HUES64 (cell line): ENCODE data around the gene TFB2M.

ENCODE experiments used
- H3K27ac ChIP-seq: 2 replicates; pipeline ENCODE4 v1.7.0; 2013; ENCODE audit warnings: low read depth, low read length, inconsistent platforms
- H3K27me3 ChIP-seq: 2 replicates; pipeline ENCODE4 v1.6.1; 2013; ENCODE audit warnings: mild to moderate bottlenecking, low read length; ENCODE audit not compliant: insufficient read depth
- H3K36me3 ChIP-seq: 2 replicates; pipeline ENCODE4 v1.6.1; 2013; ENCODE audit warnings: mild to moderate bottlenecking, low read length; ENCODE audit not compliant: insufficient read depth
- H3K4me1 ChIP-seq: 2 replicates; pipeline ENCODE4 v1.6.1; 2013; ENCODE audit warnings: mild to moderate bottlenecking, low read length, moderate library complexity; ENCODE audit not compliant: insufficient read depth
- H3K4me3 ChIP-seq: 2 replicates; pipeline ENCODE4 v1.5.1; 2013; ENCODE audit warnings: mild to moderate bottlenecking, low read length, moderate library complexity
- H3K9ac ChIP-seq: 2 replicates; pipeline ENCODE4 v1.6.1; 2013; ENCODE audit warnings: mild to moderate bottlenecking, low read depth, low read length
- H3K9me3 ChIP-seq: 2 replicates; pipeline ENCODE4 v1.6.1; 2013; ENCODE audit warnings: low read depth, low read length; ENCODE audit not compliant: insufficient read depth
- WGBS: fragments of 150-250, 120-280 bp; methylation state at CpG from one replicate; pipeline ENCODE4 v1.1.7; 2013; ENCODE audit warnings: missing lambda C conversion rate; 5-methylcytosine and 5-hydroxymethylcytosine counted together

TFB2M gene

GRCh38 chr1:246512230-246512629, 53.8 kb downstream of the TFB2M start:
- Histone ChIP-seq H3K4me3 (no peak overlapping the region), H3K9me3 (peaks cover 24% of the 10 kb centered on the region), H3K27me3 (no peaks in the 10 kb centered on the region), H3K27ac (no peak overlapping the region), H3K36me3 (no peaks in the 10 kb centered on the region), H3K9ac (no peak overlapping the region), H3K4me1 (no peaks in the 10 kb centered on the region)
- 95% methylated on average over 7 of the region's 7 CpGs for WGBS

GRCh38 chr1:246511203-246511602, 54.9 kb downstream of the TFB2M start:
- 96% methylated on average over 7 of the region's 7 CpGs for WGBS
- H3K4me1 ChIP-seq = 0 out of 2 replicates have a peak, but pooled peaks cover 1% of the 10 kb centered on the region
- H3K27me3 ChIP-seq = peaks cover 5% of the 10 kb centered on the region; the same call in 1 of the 2 replicates
- H3K9me3 ChIP-seq = peaks cover 17% of the 10 kb centered on the region
- no peak overlapping the region for H3K4me3 ChIP-seq
- no peak overlapping the region for H3K9ac ChIP-seq
- H3K36me3 ChIP-seq = no peaks in the 10 kb centered on the region
- no peak overlapping the region for H3K27ac ChIP-seq

- H3K4me3 ChIP-seq = no peak overlapping the region
- WGBS = 84% methylated on average over 13 of the region's 13 CpGs
- no peak overlapping the region for H3K27ac ChIP-seq
- H3K36me3 ChIP-seq = no peaks in the 10 kb centered on the region
- H3K9ac ChIP-seq = no peak overlapping the region
- 0 out of 2 replicates have a peak, but pooled peaks cover 5% of the 10 kb centered on the region for H3K4me1 ChIP-seq
- H3K9me3 ChIP-seq = peaks cover 11% of the 10 kb centered on the region
- peaks cover 7% of the 10 kb centered on the region; the same call in 1 of the 2 replicates for H3K27me3 ChIP-seq
Measured at GRCh38 chr1:246510147-246511030, 55.7 kb downstream of the TFB2M start.

- 0 out of 2 replicates have a peak, but pooled peaks cover under 1% of the 10 kb centered on the region for H3K9me3 ChIP-seq
- H3K27me3 ChIP-seq = peaks cover 7% of the 10 kb centered on the region; the same call in 1 of the 2 replicates
- H3K4me3 ChIP-seq = no peak overlapping the region
- H3K4me1 ChIP-seq = 0 out of 2 replicates have a peak, but pooled peaks cover 5% of the 10 kb centered on the region
- no peaks in the 10 kb centered on the region for H3K36me3 ChIP-seq
- no peak overlapping the region for H3K9ac ChIP-seq
- H3K27ac ChIP-seq = no peak overlapping the region
- WGBS = 89% methylated on average over 26 of the region's 26 CpGs
Measured at GRCh38 chr1:246508897-246509688, 57.0 kb downstream of the TFB2M start.

GRCh38 chr1:246506674-246507481, 59.2 kb downstream of the TFB2M start, which contains the start of gene SMYD3:
Gene SMYD3, minus strand, starts transcription at chr1:246507279.
- Histone ChIP-seq H3K4me1 (0 out of 2 replicates have a peak, but pooled peaks cover 5% of the 10 kb centered on the region), H3K36me3 (no peaks in the 10 kb centered on the region), H3K27me3 (peaks cover 7% of the 10 kb centered on the region; the same call in 1 of the 2 replicates), H3K9me3 (no peaks in the 10 kb centered on the region), H3K9ac (peak within 1 kb of the TSS; percentile 58), H3K27ac (no peak within 1 kb of the TSS), H3K4me3 (peak within 1 kb of the TSS; percentile 86)
- under 1% methylated on average over 79 of the region's 79 CpGs for WGBS

GRCh38 chr1:246506367-246506673, 59.7 kb downstream of the TFB2M start:
- Histone ChIP-seq H3K4me1 (0 out of 2 replicates have a peak, but pooled peaks cover 5% of the 10 kb centered on the region), H3K36me3 (no peaks in the 10 kb centered on the region), H3K9ac (peak overlapping the region; percentile 58), H3K27ac (no peak overlapping the region), H3K9me3 (no peaks in the 10 kb centered on the region), H3K27me3 (peaks cover 7% of the 10 kb centered on the region; the same call in 1 of the 2 replicates), H3K4me3 (peak overlapping the region; percentile 86)
- WGBS = 14% methylated on average over 9 of the region's 9 CpGs

GRCh38 chr1:246503341-246503740, 62.7 kb downstream of the TFB2M start:
- Histone ChIP-seq H3K9ac (no peak overlapping the region), H3K36me3 (no peaks in the 10 kb centered on the region), H3K4me1 (0 out of 2 replicates have a peak, but pooled peaks cover 5% of the 10 kb centered on the region), H3K27ac (no peak overlapping the region), H3K4me3 (no peak overlapping the region), H3K9me3 (no peaks in the 10 kb centered on the region), H3K27me3 (peaks cover 7% of the 10 kb centered on the region; the same call in 1 of the 2 replicates)
- WGBS = 87% methylated on average over 7 of the region's 7 CpGs

- no peak overlapping the region for H3K9ac ChIP-seq
- H3K9me3 ChIP-seq = no peaks in the 10 kb centered on the region
- H3K36me3 ChIP-seq = no peaks in the 10 kb centered on the region
- H3K4me3 ChIP-seq = no peak overlapping the region
- H3K27me3 ChIP-seq = no peaks in the 10 kb centered on the region
- H3K27ac ChIP-seq = no peak overlapping the region
- WGBS = 100% methylated on average over 1 of the region's 2 CpGs
- peaks cover 2% of the 10 kb centered on the region for H3K4me1 ChIP-seq
Measured at GRCh38 chr1:246497331-246497915, 68.6 kb downstream of the TFB2M start.

GRCh38 chr1:246492611-246493245, 73.3 kb downstream of the TFB2M start:
- no peaks in the 10 kb centered on the region for H3K27me3 ChIP-seq
- WGBS = 33% methylated on average over 3 of the region's 3 CpGs
- H3K27ac ChIP-seq = no peak overlapping the region
- H3K9ac ChIP-seq = no peak overlapping the region
- H3K36me3 ChIP-seq = no peaks in the 10 kb centered on the region
- H3K4me3 ChIP-seq = no peak overlapping the region
- peaks cover 5% of the 10 kb centered on the region for H3K4me1 ChIP-seq
- H3K9me3 ChIP-seq = no peaks in the 10 kb centered on the region

- 95% methylated on average over 7 of the region's 7 CpGs for WGBS
Measured at GRCh38 chr1:246491551-246492053, 74.5 kb downstream of the TFB2M start.

More at GRCh38 chr1:246491551-246492053, 74.5 kb downstream of the TFB2M start:
- no peaks in the 10 kb centered on the region for H3K27me3 ChIP-seq
- H3K4me1 ChIP-seq = peaks cover 5% of the 10 kb centered on the region
- no peaks in the 10 kb centered on the region for H3K9me3 ChIP-seq
- no peak overlapping the region for H3K4me3 ChIP-seq
- H3K9ac ChIP-seq = no peak overlapping the region
- no peaks in the 10 kb centered on the region for H3K36me3 ChIP-seq
- no peak overlapping the region for H3K27ac ChIP-seq
